CD4-positive, alpha-beta T cell (primary cell): ENCODE data around the gene PLAC9. TPM values are rescaled to one million over a fixed set of nuclear protein-coding genes. Genes with fewer than 3 reads are reported as not detected.
A peak's percentile ranks its signal among the peaks of the same experiment; 100 is the strongest.

Experiments used
- ATAC-seq: fragments of 200-7000 bp; cut with Tn5 transposase; one replicate; pipeline ENCODE4 v1.10.0; 2022; ENCODE audit warnings: mild to moderate bottlenecking; ENCODE audit not compliant: poor library complexity
- CTCF ChIA-PET: fragments of 350-600 bp; sonication (Branson Sonifier 250); formaldehyde crosslinking; loops from one replicate; lab custom pipeline; 2021; ENCODE audit warnings: antibody characterized with exemption, inconsistent platforms; lab: Charles Lee
- POLR2A ChIA-PET: fragments of 350-600 bp; sonication (Branson Sonifier 250); formaldehyde crosslinking; loops from one replicate; lab custom pipeline; 2021; ENCODE audit warnings: antibody characterized with exemption, inconsistent platforms; lab: Charles Lee
- DNase-seq, 14 experiments: peaks; one replicate each; pipeline ENCODE4 v3.0.0-alpha.2; 2013 to 2020; ENCODE audit warnings: mixed read lengths in 2 of 14
- H3K27ac ChIP-seq, 2 donors: one replicate each; pipeline versions ENCODE4 v1.5.1 to v1.7.0; 2013; ENCODE audit warnings: low read length in 2 of 2, low read depth in 1 of 2, mild to moderate bottlenecking in 1 of 2
- H3K27me3 ChIP-seq, 2 experiments: 1 replicate in 1 of 2; 2 replicates in 1 of 2; pipeline versions ENCODE4 v1.6.1 to v1.7.0; 2013; ENCODE audit warnings: low read length in 2 of 2, control low read depth in 1 of 2, mild to moderate bottlenecking in 1 of 2, moderate library complexity in 1 of 2; ENCODE audit not compliant: insufficient read depth in 2 of 2, control insufficient read depth in 1 of 2
- H3K36me3 ChIP-seq: one replicate; pipeline ENCODE4 v1.6.1; 2013; ENCODE audit warnings: low read length, control low read depth; ENCODE audit not compliant: insufficient read depth
- H3K4me1 ChIP-seq: one replicate; pipeline ENCODE4 v1.6.1; 2013; ENCODE audit warnings: low read length, control low read depth; ENCODE audit not compliant: insufficient read depth
- H3K4me3 ChIP-seq: one replicate; pipeline ENCODE4 v1.5.1; 2013; ENCODE audit warnings: mild to moderate bottlenecking, low read length, moderate library complexity
- H3K9me3 ChIP-seq, 2 experiments: 1 replicate in 1 of 2; 2 replicates in 1 of 2; pipeline versions ENCODE4 v1.6.1 to v1.7.0; 2013; ENCODE audit warnings: low read length in 2 of 2, mild to moderate bottlenecking in 2 of 2, control low read depth in 1 of 2, moderate library complexity in 1 of 2; ENCODE audit not compliant: control insufficient read depth in 1 of 2, insufficient read depth in 1 of 2
- H3K27ac Mint-ChIP-seq: one replicate; pipeline ENCODE4 v1.8.0; 2020; ENCODE audit warnings: mixed read lengths
- H3K27me3 Mint-ChIP-seq: one replicate; pipeline ENCODE4 v1.8.0; 2021; ENCODE audit warnings: mixed read lengths
- H3K36me3 Mint-ChIP-seq: one replicate; pipeline ENCODE4 v1.8.0; 2021; ENCODE audit warnings: low read depth, mixed read lengths
- H3K4me1 Mint-ChIP-seq: one replicate; pipeline ENCODE4 v1.8.0; 2021; ENCODE audit warnings: low read depth, mixed read lengths
- H3K4me3 Mint-ChIP-seq: one replicate; pipeline ENCODE4 v1.8.0; 2020; ENCODE audit warnings: mild to moderate bottlenecking, mixed read lengths
- H3K9me3 Mint-ChIP-seq: one replicate; pipeline ENCODE4 v1.8.0; 2020; ENCODE audit warnings: mixed read lengths
- CTCF ChIP-seq: fragments of 200-600 bp; IDR thresholded peaks from one replicate; pipeline ENCODE4 v1.8.0; 2022; ENCODE audit warnings: antibody characterized with exemption, mild to moderate bottlenecking
- intact Hi-C, 2 experiments: fragments of 100-400 bp; cut with DNase I in 1 of 2; cut with micrococcal nuclease in 1 of 2; formaldehyde crosslinking; loops; one replicate each; pipeline versions ENCODE4 v1.15.1 to v1.9.0; 2023 to 2025; cut with DNase I, micrococcal nuclease
- total RNA-seq, 174 experiments: library from RNA in 2 of 174; stranded (reverse) in 2 of 174; gene quantifications; one replicate each; pipeline ENCODE4 v1.2.3 and lab custom pipeline; 2021 to 2026

Gene PLAC9
- total RNA-seq, 2 experiments from 2014 or later, result not detected

GRCh38 chr10:80152820-80153219 lies 20.3 kb downstream of the PLAC9 start:
- peak overlapping the region; percentile 37 for H3K27ac Mint-ChIP-seq
- H3K36me3 ChIP-seq, result peaks cover 76% of the 10 kb centered on the region

DNA sequence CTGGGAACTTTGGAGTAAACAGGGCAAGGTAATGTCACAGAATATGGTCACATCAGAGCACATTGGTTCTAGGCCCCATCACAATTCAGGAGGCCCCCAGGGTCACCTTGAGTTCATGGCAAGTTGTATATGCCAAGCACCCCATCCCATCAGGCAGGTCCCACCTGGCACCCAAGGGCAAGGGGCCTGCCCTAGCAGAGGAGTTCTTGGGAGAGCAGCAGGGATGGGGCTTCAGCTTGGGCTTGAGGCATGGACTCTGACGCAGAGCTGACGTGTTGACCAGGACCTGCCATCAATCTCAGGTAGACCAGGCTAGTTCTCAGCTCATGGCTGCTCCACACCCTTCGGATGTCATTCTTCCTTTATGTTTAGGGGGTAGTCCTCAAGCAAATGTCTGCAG lies 20.9 kb downstream of the PLAC9 start:
- no peak for TF ChIP-seq CTCF
- Mint-ChIP-seq H3K4me3 (no peak overlapping the region), H3K27ac (peak overlapping the region; percentile 37), H3K4me1 (peaks cover 8% of the 10 kb centered on the region), H3K9me3 (peaks cover 4% of the 10 kb centered on the region), H3K36me3 (peaks cover 100% of the 10 kb centered on the region), H3K27me3 (no peaks in the 10 kb centered on the region)
- Histone ChIP-seq H3K4me3 (no peak overlapping the region), H3K4me1 (no peaks in the 10 kb centered on the region), H3K36me3 (peaks cover 80% of the 10 kb centered on the region), H3K27me3 (no peaks in the 10 kb centered on the region), H3K9me3 (peaks cover 0 to 10% of the 10 kb centered on the region in 2 experiments), H3K27ac (no peak overlapping the region)
- POLR2A ChIA-PET, result interaction anchor here (0.6 to 0.9 kb wide), 2 partner anchors 13 to 19 kb away, joined by 3 to 4 read pairs; no protein-coding TSS in a partner anchor
- intact Hi-C loops, result no loop called here
- ATAC-seq (no peak), DNase-seq (no peak)
- CTCF ChIA-PET, result no interaction called here

More at GRCh38 chr10:80152820-80153219, 20.3 kb downstream of the PLAC9 start:
- no peak overlapping the region for H3K27ac ChIP-seq
- ATAC-seq (no peak), DNase-seq (no peak)
- no peaks in the 10 kb centered on the region for H3K4me1 ChIP-seq
- ChIA-PET CTCF (interaction anchor here (1.1 kb wide), 1 partner anchor 9 kb away, joined by 4 read pairs; no protein-coding TSS in a partner anchor), POLR2A (interaction anchor here (0.9 kb wide), 1 partner anchor 13 kb away, joined by 4 read pairs; no protein-coding TSS in a partner anchor)
- no peaks in the 10 kb centered on the region for H3K27me3 ChIP-seq
- Mint-ChIP-seq H3K9me3 (peaks cover 4% of the 10 kb centered on the region), H3K27me3 (no peaks in the 10 kb centered on the region), H3K4me3 (no peak overlapping the region), H3K36me3 (peaks cover 100% of the 10 kb centered on the region), H3K4me1 (peaks cover 8% of the 10 kb centered on the region)
- intact Hi-C loops, result no loop called here
- TF ChIP-seq CTCF, result no peak
- peaks cover 0 to 10% of the 10 kb centered on the region in 2 experiments for H3K9me3 ChIP-seq
- no peak overlapping the region for H3K4me3 ChIP-seq

DNA sequence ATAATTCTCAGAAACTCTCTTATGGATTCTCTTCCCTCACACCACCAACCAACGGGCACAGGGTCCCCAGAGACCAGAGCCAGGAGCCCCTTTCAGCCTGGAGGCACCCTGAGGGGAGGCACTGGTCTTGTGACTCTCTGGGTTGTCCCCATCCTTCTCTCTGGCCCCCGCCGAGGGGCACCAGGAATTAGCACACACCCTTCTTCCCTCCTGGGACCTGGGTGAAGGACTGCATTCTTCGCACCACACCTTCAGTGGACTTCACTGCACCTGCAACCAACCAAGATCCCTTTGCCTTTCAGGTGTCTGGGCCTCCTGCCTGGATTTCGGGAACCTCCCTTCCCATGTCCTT lies 22.1 kb downstream of the PLAC9 start:
- ChIA-PET POLR2A (no interaction called here), CTCF (no interaction called here)
- H3K9me3 ChIP-seq, result peaks cover 0 to 9% of the 10 kb centered on the region in 2 experiments
- H3K27ac ChIP-seq, result no peak overlapping the region
- Mint-ChIP-seq H3K4me3 (no peak overlapping the region), H3K27me3 (no peaks in the 10 kb centered on the region), H3K9me3 (peaks cover 2% of the 10 kb centered on the region), H3K4me1 (peaks cover 3% of the 10 kb centered on the region), H3K36me3 (peaks cover 100% of the 10 kb centered on the region), H3K27ac (no peak overlapping the region)
- no peak for DNase-seq
- H3K4me3 ChIP-seq, result no peak overlapping the region
- no peak for TF ChIP-seq CTCF
- H3K27me3 ChIP-seq, result no peaks in the 10 kb centered on the region
- intact Hi-C loops, result no loop called here
- H3K36me3 ChIP-seq, result peaks cover 89% of the 10 kb centered on the region
- H3K4me1 ChIP-seq, result no peaks in the 10 kb centered on the region
- no peak for ATAC-seq
